Endothelial cell (in vitro differentiated cells): ENCODE results near the gene GABRG3. TPM values are rescaled to one million over a fixed set of nuclear protein-coding genes. Genes with fewer than 3 reads are reported as not detected.
"Not testable (repeated sequence)": the region's sequence is repeated elsewhere in the genome, so short reads cannot be mapped to it uniquely, and the experiment has no call there.

Experiments
- DNase-seq: peaks from one replicate; pipeline ENCODE4 v3.0.0; 2021; ENCODE audit warnings: low spot score
- H3K27ac Mint-ChIP-seq: one replicate; pipeline ENCODE4 v1.8.0; 2021; ENCODE audit warnings: mixed read lengths, inconsistent platforms; ENCODE audit not compliant: unreplicated experiment
- H3K27me3 Mint-ChIP-seq: one replicate; pipeline ENCODE4 v1.8.0; 2021; ENCODE audit warnings: mild to moderate bottlenecking, moderate library complexity, mixed read lengths, inconsistent platforms; ENCODE audit not compliant: unreplicated experiment
- H3K36me3 Mint-ChIP-seq: one replicate; pipeline ENCODE4 v1.8.0; 2021; ENCODE audit warnings: mild to moderate bottlenecking, low read depth, mixed read lengths, inconsistent platforms; ENCODE audit not compliant: unreplicated experiment
- H3K4me1 Mint-ChIP-seq: one replicate; pipeline ENCODE4 v1.8.0; 2021; ENCODE audit warnings: mild to moderate bottlenecking, mixed read lengths, inconsistent platforms; ENCODE audit not compliant: unreplicated experiment
- H3K4me3 Mint-ChIP-seq: one replicate; pipeline ENCODE4 v1.8.0; 2021; ENCODE audit warnings: mild to moderate bottlenecking, mixed read lengths, inconsistent platforms; ENCODE audit not compliant: unreplicated experiment
- H3K9me3 Mint-ChIP-seq: one replicate; pipeline ENCODE4 v1.8.0; 2021; ENCODE audit warnings: mixed read lengths, inconsistent platforms; ENCODE audit not compliant: unreplicated experiment
- total RNA-seq: library from RNA; stranded (reverse); fragmentation: NEBNext Ultra II Directional; extraction: Animal tissue kit (Norgen Biotek cat#: 25700); gene quantifications from one replicate; pipeline ENCODE4 v1.2.1, GENCODE V29; 2021; ENCODE audit not compliant: unreplicated experiment
- TF ChIP-seq, protein P1 (sequence below): fragments of 200-600 bp; sonication (generic); IDR thresholded peaks from one replicate; pipeline ENCODE4 v1.5.0; 2021; ENCODE audit warnings: antibody characterized with exemption; ENCODE audit not compliant: unreplicated experiment

Gene GABRG3
- total RNA-seq, 1 donor from 2014 or later: 0.21 TPM

DNA sequence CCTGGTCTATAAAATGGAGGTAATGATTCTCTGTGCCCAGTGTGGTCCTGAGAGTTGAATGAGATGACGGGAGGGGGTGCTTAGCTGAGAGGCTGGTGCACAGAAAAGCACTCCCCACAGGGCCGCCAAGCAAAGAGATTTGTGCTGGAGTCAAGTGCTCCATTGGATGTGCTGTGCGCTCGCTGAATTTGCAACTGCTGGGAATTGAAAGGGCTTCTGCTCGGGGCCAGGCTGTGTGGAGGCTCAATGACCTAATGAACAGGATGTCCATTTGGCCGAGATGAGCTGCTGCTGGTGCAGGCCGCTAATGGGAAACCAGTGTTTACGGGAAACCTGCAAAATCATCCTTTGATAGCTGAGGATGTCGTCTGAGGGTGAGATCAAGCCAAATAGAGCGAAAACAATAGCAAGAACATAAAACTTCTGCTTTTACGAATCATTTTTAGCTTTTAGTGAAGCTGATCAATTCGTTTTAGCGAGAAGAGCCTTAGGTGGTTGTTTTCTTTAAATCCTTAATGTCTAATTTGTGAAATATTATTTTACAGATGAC is 211.7 kb downstream of the GABRG3 start:
- Mint-ChIP-seq H3K27me3 (peaks cover 4% of the 10 kb centered on the region), H3K36me3 (no peaks in the 10 kb centered on the region), H3K4me3 (no peak overlapping the region), H3K4me1 (peaks cover 9% of the 10 kb centered on the region), H3K9me3 (no peaks in the 10 kb centered on the region), H3K27ac (no peak overlapping the region)
- TF ChIP-seq, protein P1, sequence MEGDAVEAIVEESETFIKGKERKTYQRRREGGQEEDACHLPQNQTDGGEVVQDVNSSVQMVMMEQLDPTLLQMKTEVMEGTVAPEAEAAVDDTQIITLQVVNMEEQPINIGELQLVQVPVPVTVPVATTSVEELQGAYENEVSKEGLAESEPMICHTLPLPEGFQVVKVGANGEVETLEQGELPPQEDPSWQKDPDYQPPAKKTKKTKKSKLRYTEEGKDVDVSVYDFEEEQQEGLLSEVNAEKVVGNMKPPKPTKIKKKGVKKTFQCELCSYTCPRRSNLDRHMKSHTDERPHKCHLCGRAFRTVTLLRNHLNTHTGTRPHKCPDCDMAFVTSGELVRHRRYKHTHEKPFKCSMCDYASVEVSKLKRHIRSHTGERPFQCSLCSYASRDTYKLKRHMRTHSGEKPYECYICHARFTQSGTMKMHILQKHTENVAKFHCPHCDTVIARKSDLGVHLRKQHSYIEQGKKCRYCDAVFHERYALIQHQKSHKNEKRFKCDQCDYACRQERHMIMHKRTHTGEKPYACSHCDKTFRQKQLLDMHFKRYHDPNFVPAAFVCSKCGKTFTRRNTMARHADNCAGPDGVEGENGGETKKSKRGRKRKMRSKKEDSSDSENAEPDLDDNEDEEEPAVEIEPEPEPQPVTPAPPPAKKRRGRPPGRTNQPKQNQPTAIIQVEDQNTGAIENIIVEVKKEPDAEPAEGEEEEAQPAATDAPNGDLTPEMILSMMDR: no peak
- no peak for DNase-seq

DNA sequence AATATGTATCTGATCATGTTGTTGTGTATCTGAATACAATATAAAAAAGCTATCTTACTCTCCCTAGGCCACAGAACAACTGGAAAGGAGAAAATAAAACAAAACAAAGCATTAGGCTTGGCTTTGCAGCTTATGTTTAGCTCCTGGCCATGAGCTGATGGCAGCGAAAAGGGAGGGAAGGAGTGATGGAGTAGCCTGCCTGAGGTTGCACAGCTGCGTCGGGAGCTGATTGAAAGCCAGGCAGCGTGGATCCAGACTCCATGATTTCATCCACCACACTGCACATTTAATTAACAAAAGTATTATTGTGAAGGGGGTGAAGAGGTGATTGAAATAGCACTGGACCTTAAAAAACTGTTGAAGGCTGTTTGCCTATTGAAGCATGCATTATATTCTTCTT is 212.2 kb downstream of the GABRG3 start:
- H3K27me3 Mint-ChIP-seq: peaks cover 4% of the 10 kb centered on the region
- H3K9me3 Mint-ChIP-seq: no peaks in the 10 kb centered on the region
- TF ChIP-seq, protein P1: no peak
- peaks cover 9% of the 10 kb centered on the region for H3K4me1 Mint-ChIP-seq
- no peak overlapping the region for H3K4me3 Mint-ChIP-seq
- H3K27ac Mint-ChIP-seq: no peak overlapping the region
- no peaks in the 10 kb centered on the region for H3K36me3 Mint-ChIP-seq
- no peak for DNase-seq

DNA sequence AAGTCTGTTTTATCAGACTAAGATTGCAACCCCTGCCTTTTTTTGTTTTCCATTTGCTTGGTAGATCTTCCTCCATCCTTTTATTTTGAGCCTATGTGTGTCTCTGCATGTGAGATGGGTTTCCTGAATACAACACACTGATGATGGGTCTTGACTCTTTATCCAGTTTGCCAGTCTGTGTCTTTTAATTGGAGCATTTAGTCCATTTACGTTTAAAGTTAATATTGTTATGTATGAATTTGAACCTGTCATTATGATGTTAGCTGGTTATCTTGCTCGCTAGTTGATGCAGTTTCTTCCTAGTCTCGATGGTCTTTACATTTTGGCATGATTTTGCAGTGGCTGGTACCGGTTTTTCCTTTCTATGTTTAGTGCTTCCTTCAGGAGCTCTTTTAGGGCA is 220.5 kb downstream of the GABRG3 start:
- H3K4me3 Mint-ChIP-seq, DNase-seq, H3K4me1 Mint-ChIP-seq, H3K27ac Mint-ChIP-seq, H3K27me3 Mint-ChIP-seq, H3K36me3 Mint-ChIP-seq, H3K9me3 Mint-ChIP-seq: not testable (repeated sequence)

GRCh38 chr15:27196691-27197090 is 225.7 kb downstream of the GABRG3 start:
- no peaks in the 10 kb centered on the region for H3K36me3 Mint-ChIP-seq
- H3K4me1 Mint-ChIP-seq: no peaks in the 10 kb centered on the region
- H3K27ac Mint-ChIP-seq: no peak overlapping the region
- TF ChIP-seq, protein P1: no peak
- no peaks in the 10 kb centered on the region for H3K9me3 Mint-ChIP-seq
- no peak for DNase-seq
- no peak overlapping the region for H3K4me3 Mint-ChIP-seq
- H3K27me3 Mint-ChIP-seq: no peaks in the 10 kb centered on the region

- DNase-seq: no peak
- Mint-ChIP-seq H3K9me3 (no peaks in the 10 kb centered on the region), H3K27me3 (no peaks in the 10 kb centered on the region), H3K36me3 (no peaks in the 10 kb centered on the region), H3K4me3 (no peak overlapping the region), H3K27ac (no peak overlapping the region), H3K4me1 (no peaks in the 10 kb centered on the region)
- TF ChIP-seq, protein P1: no peak
These were observed 230.4 kb downstream of the GABRG3 start for GRCh38 chr15:27201425-27201824.
